ENCODE measurements around the gene ACTR2. TPM values are rescaled to one million over a fixed set of nuclear protein-coding genes. Genes with fewer than 3 reads are reported as not detected.

Gene ACTR2
- total and polyA plus RNA-seq, 9 of the 15 experiments (the other 6 are each of a cell fraction or from before 2014, with no cell fraction given) = 47.3 to 239 (median 108) TPM

DNA sequence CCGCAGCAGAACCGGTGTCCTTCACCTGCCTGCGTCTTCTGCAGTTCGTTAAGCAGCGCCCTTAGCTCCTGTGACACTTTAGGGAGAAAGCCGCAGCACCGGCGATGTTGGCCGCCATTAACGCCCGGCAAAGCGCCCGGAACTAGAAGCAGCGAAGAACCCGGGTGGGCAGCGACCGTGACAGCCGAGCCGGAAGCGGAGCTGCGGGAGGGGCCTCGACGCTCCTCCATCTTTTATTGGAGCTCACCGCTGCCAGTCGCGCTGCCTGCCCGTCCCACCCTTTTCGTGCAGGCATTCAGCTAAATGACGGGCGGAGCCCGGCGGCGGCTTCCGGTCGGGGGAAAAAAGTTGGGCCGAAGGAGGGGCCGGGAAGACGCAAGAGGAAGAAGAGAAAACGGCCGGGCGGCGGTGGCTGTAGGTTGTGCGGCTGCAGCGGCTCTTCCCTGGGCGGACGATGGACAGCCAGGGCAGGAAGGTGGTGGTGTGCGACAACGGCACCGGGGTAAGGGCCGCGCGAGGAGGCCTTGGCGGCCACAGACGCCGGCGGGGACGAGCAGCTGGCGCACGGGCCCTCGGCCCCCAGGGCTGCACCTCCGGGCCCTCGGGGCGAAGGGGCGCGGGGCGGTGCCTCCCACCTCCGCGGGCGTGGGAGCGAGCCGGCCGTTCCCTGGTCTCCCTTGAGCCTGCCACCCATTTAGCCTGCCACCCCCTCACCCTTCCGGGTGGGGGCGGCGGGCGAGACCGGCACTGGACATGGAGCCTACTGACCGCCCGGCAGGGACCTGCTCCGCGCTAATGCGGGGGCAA, at the start of gene ACTR2 (continued):
- TF ChIP-seq THAP12 (CRISPR knock-in tag; IDR thresholded peaks at IDR 0.05) (peak; percentile 66; the same call in 1 of the 2 replicates), MAFG (tag; conservative IDR thresholded peaks at IDR 0.05) (no peak), ZNF133 (CRISPR knock-in tag; IDR thresholded peaks at IDR 0.05) (no peak), ZNF75A (CRISPR knock-in tag; IDR thresholded peaks at IDR 0.05) (no peak), MYC (IDR thresholded peaks at IDR 0.05; ENCODE audit: low read depth, low read length) (peak; percentile 53; the same call in 1 of the 2 replicates), MYC (CRISPR knock-in tag; IDR thresholded peaks at IDR 0.05; ENCODE audit: borderline replicate concordance, low read depth) (no peak; the same call in 1 of the 2 replicates), MBD2 (IDR thresholded peaks at IDR 0.05; ENCODE audit: borderline replicate concordance, low read depth) (peak; percentile 93), ZFP36 (IDR thresholded peaks at IDR 0.05; ENCODE audit: low read depth, low read length, partially characterized antibody) (no peak), DMBX1 (CRISPR knock-in tag; IDR thresholded peaks at IDR 0.05; ENCODE audit: borderline replicate concordance) (no peak), BMI1 (IDR thresholded peaks at IDR 0.05; ENCODE audit: low read length) (no peak), ZNF263 (CRISPR knock-in tag; IDR thresholded peaks at IDR 0.05; ENCODE audit: borderline replicate concordance) (0 out of 2 replicates have a peak, but pooled peaks have one; percentile 55), SRSF9 (IDR thresholded peaks at IDR 0.05; ENCODE audit: borderline replicate concordance, low read depth, low read length) (no peak), NR2C1 (IDR thresholded peaks at IDR 0.05) (peak; percentile 86), NR2C1 (tag; IDR thresholded peaks at IDR 0.05) (peak; percentile 88), STAT5A (IDR thresholded peaks at IDR 0.05; ENCODE audit: borderline replicate concordance, low read length) (no peak)
- TF ChIP-seq, protein P1, sequence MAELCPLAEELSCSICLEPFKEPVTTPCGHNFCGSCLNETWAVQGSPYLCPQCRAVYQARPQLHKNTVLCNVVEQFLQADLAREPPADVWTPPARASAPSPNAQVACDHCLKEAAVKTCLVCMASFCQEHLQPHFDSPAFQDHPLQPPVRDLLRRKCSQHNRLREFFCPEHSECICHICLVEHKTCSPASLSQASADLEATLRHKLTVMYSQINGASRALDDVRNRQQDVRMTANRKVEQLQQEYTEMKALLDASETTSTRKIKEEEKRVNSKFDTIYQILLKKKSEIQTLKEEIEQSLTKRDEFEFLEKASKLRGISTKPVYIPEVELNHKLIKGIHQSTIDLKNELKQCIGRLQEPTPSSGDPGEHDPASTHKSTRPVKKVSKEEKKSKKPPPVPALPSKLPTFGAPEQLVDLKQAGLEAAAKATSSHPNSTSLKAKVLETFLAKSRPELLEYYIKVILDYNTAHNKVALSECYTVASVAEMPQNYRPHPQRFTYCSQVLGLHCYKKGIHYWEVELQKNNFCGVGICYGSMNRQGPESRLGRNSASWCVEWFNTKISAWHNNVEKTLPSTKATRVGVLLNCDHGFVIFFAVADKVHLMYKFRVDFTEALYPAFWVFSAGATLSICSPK (IDR thresholded peaks at IDR 0.05; ENCODE audit: borderline replicate concordance) = no peak
- TF ChIP-seq, protein P2, sequence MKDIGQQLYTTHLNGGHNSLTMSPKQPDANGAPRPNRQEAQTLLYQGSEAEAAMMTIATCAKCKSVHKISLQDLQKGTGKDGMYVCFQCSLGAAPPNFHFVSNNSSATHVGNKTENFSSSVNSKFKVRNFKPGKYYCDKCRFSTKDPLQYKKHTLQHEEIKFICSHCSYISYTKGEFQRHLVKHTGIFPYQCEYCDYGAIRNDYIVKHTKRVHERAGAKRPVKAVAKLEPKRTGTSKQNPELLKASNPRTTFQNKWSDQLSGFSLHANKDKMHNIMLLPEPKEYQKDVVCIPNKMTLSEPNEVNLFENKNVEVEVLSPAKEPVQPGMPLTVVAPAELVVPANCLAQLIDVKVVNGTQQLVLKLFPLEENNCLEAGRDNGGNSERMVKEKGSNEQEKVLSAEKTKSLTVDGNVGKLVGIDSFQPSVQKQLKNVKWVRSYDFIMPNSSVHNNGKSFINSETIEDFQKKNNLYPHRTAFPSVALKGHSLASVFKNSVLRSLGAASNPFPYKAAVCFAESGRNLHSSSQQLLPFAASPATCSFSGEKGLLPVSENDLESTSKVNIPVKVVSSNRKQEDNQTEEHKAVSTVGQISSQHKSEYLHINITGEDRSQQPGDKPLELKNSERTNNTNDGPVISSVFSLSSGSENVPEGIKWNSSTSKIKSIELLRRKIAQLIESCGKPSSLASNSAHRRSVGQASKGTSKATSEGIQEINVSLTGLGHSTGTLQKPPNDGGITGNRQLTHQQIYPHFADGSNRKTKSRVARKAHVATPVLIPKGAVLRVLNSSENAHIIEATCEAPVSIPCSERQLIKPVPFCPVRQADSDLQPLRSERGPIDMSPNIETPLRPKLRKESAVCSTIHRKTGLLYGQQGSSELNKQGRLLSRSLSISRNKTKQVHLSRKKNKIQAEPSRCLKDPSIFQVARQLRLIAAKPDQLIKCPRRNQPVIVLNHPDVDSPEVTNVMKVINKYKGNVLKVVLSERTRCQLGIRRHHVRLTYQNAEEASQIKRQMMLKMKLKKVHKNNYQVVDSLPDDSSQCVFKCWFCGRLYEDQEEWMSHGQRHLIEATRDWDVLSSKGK (CRISPR knock-in tag; IDR thresholded peaks at IDR 0.05) = no peak
- TF ChIP-seq, protein P3, sequence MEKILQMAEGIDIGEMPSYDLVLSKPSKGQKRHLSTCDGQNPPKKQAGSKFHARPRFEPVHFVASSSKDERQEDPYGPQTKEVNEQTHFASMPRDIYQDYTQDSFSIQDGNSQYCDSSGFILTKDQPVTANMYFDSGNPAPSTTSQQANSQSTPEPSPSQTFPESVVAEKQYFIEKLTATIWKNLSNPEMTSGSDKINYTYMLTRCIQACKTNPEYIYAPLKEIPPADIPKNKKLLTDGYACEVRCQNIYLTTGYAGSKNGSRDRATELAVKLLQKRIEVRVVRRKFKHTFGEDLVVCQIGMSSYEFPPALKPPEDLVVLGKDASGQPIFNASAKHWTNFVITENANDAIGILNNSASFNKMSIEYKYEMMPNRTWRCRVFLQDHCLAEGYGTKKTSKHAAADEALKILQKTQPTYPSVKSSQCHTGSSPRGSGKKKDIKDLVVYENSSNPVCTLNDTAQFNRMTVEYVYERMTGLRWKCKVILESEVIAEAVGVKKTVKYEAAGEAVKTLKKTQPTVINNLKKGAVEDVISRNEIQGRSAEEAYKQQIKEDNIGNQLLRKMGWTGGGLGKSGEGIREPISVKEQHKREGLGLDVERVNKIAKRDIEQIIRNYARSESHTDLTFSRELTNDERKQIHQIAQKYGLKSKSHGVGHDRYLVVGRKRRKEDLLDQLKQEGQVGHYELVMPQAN (IDR thresholded peaks at IDR 0.05; ENCODE audit: borderline replicate concordance) = no peak; the same call in 1 of the 2 replicates

Data from K562 (cell line).